ENCODE measurements around the gene NMT2.

DNA sequence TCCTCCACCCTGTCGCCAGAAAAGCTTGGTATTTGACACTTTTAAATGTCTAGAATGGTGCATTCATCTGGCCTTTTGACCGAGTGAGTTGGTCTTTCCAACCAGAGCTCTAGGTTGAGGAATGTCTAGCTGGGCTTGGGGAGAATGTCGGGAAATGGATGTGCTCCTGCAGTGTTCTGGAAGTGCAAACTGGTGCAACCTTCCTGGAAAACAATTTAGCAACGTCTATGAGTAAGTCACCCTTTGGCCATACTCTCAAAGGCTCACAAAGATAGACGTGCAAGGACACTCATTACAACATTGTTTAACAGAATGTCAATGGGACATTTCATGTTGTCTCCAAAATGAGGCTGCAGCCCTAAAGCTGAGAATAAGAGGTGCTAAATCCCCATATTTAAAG, 12.2 kb upstream of the NMT2 start:
- TF ChIP-seq, protein P1, sequence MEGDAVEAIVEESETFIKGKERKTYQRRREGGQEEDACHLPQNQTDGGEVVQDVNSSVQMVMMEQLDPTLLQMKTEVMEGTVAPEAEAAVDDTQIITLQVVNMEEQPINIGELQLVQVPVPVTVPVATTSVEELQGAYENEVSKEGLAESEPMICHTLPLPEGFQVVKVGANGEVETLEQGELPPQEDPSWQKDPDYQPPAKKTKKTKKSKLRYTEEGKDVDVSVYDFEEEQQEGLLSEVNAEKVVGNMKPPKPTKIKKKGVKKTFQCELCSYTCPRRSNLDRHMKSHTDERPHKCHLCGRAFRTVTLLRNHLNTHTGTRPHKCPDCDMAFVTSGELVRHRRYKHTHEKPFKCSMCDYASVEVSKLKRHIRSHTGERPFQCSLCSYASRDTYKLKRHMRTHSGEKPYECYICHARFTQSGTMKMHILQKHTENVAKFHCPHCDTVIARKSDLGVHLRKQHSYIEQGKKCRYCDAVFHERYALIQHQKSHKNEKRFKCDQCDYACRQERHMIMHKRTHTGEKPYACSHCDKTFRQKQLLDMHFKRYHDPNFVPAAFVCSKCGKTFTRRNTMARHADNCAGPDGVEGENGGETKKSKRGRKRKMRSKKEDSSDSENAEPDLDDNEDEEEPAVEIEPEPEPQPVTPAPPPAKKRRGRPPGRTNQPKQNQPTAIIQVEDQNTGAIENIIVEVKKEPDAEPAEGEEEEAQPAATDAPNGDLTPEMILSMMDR (IDR thresholded peaks at IDR 0.05): no peak
- no peak for TF ChIP-seq EZH2 (IDR thresholded peaks at IDR 0.05)
